Kidney glomerular epithelial cell (primary cell): ENCODE measurements around the gene EEF1B2.
A peak's percentile ranks its signal among the peaks of the same experiment; 100 is the strongest.
"Not testable (repeated sequence)": the region's sequence is repeated elsewhere in the genome, so short reads cannot be mapped to it uniquely, and the experiment has no call there.

ENCODE experiments used
- DNase-seq: peaks from one replicate; lab custom pipeline; 2025; lab: John Stamatoyannopoulos, UW

EEF1B2 gene

DNA sequence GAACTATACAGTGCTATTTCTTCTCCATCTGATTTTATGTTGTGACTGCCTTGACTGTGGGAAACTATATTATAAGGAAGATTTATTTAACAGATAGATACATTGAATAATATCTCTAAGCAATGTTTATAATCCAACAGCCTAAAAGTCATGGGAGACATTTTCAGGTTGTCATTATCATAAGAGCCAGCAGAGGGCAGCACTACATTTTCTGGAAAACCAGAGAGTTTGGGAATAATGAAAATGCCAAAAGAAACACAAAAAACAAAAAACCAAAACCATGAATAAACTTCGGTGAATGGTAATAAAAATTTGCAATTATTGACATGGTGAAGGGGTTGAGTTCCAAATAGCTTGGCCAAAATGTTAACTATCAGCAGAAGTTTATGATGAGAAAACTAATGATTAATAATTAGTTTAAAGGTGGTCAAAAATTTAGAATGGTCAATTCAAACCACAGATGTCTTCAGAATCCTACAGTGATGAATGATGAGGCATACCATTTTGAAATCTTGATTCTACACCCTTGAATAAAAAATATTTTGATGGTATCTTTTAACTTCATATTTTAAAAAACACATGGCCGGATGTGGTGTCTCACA lies 4.7 kb downstream of the EEF1B2 start:
- DNase-seq = peak; percentile 43

- not testable (repeated sequence) for DNase-seq
These were observed 8.5 kb downstream of the EEF1B2 start for GRCh38 chr2:206168230-206168629.

DNA sequence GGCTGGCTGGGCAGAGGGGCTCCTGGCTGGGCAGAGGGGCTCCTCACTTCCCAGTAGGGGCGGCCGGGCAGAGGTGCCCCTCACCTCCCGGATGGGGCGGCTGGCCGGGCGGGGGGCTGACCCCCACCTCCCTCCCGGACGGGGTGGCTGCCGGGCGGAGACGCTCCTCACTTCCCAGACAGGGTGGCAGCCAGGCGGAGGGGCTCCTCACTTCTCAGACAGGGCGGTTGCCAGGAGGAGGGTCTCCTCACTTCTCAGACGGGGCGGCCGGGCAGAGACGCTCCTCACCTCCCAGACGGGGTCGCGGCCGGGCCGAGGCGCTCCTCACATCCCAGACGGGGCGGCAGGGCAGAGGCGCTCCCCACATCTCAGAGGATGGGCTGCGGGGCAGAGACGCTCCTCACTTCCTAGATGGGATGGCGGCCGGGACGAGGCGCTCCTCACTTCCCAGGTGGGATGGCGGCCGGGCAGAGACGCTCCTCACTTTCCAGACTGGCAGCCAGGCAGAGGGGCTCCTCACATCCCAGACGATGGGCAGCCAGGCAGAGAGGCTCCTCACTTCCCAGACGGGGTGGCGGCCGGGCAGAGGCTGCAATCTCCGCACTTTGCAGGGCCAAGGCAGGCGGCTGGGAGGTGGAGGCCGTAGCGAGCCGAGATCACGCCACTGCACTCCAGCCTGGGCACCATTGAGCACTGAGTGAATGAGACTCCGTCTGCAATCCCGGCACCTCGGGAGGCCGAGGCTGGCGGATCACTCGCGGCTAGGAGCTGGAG lies 12.1 kb downstream of the EEF1B2 start:
- not testable (repeated sequence) for DNase-seq

DNA sequence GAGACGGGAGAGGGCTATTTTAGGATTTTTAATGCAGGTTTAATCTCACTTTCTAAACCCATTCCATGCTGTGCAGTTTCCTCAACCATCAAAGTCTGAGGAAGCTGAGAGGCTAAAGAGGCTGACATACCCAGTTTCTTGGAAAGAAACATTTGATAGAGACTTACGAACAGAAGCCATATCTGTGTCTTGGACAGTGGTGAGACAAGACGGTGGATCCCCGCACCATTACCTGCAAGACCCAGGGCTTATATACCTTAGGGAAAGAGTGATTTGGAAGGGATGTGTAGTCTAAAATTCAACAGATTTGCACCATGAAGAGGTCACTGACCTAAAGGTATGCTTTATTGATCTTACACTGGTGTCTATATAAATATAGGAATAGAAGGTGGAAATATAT lies 13.5 kb downstream of the EEF1B2 start:
- DNase-seq = no peak

GRCh38 chr2:206176121-206176520 lies 16.4 kb downstream of the EEF1B2 start:
- no peak for DNase-seq

- DNase-seq = no peak
These were observed 17.2 kb downstream of the EEF1B2 start for GRCh38 chr2:206176901-206177300.

DNA sequence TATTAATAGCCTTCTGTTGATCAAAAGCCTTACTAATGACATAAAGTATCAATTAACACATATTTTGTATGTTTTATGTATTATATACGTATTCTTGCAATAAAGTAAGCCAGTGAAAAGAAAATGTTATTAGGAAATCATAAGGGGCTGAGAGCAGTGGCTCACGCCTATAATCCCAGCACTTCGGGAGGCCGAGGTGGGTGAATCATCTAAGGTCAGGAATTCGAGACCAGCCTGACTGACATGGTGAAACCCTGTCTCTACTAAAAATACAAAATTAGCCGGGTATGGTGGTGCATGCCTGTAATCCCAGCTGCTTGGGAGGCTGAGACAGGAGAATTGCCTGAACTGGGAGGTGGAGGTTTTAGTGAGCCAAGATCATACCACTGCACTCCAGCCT lies 21.8 kb downstream of the EEF1B2 start:
- not testable (repeated sequence) for DNase-seq

GRCh38 chr2:206189691-206190090 lies 30.0 kb downstream of the EEF1B2 start:
- DNase-seq = no peak

DNA sequence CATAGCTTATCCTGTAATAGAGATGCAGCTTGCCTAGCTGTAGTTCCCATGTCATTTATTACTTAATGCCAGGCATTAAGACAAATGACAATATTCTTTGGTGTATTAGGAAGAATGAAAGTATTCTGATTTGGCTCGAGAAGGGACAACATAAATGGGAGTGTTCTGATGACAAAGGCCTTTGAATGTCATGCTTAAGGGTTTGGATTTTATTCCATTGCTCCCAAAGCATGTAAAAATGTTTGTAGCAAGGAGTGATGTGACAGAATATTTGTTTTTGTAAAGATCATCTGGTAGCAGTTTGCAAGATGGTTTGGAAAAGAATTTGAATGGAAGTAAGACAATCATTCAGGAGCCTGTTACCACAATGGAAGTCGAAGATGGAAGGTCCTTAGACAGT lies 30.4 kb downstream of the EEF1B2 start:
- no peak for DNase-seq

DNA sequence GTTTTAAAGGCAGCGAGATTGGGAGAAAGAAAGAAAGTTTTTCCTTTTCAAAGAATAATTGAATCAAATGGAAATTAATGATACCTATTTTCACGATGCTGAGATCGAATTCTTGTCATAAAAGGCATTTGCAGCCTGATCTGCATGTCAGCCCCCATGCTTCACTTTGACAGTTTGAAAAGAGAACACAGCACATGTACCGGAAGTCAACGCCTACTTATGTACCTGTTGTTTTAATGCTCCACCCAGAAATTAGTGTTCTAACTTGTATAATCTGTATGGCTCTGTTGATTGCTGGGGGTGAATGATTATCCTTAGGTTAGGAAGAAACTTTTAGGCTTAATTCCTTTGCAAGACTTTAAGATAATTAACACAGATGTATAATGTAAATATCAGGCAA lies 31.0 kb downstream of the EEF1B2 start:
- no peak for DNase-seq

DNA sequence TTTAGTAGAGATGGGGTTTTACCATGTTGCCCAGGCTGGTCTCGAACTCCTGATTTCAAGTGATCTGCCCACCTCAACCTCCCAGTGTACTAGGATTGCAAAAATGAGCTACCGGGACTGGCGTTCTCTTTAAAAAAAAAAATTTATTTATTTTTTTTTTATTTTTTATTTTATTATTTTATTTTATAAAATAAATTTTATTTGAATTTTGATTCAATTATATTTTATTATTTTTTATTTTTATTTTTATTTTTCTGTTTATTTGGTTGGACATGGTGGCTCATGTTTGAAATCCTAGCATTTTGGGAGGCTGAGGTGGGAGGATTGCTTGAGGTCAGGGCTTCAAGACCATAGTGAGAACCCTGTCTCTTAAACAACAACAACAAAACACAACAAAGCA lies 32.5 kb downstream of the EEF1B2 start:
- DNase-seq = no peak

- no peak for DNase-seq
These were observed 34.1 kb downstream of the EEF1B2 start for GRCh38 chr2:206193671-206194357.

DNA sequence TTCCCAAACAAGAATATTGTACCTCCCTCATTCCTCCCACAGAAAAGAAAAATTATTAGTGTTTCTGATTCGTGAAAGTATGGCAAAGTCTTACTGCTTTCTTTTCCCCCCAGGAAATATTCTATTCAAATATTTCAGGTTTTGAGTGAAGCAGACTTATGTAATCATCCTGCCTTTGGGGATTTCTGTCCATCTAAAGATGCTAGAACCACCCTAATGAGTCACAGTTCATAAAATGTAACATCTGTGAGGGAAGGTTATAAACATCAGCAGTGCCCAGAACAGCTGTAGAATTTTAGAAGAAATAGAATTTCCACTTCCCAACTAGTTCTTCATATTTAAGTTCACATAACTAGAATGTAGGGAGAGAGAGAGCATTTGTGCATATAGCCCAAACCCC lies 39.0 kb downstream of the EEF1B2 start:
- no peak for DNase-seq

GRCh38 chr2:206201075-206201848 lies 41.6 kb downstream of the EEF1B2 start:
- DNase-seq = no peak

DNA sequence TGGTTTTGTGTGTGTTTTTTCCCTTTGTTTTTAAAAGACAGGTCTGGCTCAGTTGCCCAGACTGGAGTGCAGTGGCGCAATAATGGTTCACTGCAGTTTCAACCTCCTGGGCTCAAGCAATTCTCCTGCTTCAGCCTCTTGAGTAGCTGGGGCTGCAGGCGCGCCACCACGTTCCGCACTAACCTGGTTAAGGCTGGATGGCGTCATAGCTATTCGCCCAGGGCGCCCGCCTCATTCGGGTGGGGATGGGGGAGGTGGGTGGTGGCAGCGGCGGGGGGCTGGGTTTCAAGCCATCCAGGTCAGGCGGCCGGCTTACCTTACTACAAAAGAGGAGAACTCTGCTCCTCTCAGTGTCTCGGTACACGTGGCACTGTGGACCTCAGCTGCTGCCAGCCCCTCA lies 42.8 kb downstream of the EEF1B2 start:
- no peak for DNase-seq

DNA sequence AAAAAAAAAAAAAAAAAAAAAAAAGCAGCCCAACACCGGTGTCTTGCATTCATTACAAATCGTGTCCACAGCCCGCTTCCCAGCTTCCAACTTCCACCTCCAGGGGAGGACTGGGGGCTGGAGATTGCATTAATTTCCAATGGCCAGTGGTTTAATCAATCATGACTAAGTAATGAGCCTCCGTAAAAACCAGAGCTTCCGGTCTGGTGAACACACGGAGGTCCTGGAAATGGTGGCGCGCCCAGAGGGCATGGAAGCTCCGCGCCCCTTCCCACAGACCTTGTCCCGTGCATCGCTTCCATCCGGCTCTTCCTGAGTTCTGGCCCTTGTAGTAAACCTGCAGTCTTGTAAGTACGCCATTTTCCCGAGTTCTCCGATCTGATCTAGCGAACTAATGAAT lies 43.6 kb downstream of the EEF1B2 start:
- no peak for DNase-seq

DNA sequence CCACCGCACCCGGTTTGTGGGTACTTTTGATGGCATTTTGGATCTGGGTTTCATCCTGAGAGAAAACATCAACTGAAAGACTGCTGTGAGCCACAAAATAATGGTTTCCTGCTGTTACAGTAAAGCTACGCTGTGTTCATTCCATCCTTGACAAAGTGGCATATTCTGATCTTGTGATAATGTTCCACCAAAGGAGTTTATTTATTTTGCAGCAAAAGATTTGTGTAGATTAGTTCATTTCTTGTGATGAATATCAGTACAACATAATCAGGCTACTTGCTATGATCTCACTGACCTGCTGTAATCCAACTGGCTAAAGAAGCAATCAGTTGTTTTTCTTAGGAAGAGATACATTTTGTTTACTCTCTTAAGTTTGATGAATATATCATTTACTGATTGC lies 45.0 kb downstream of the EEF1B2 start:
- DNase-seq = no peak

- not testable (repeated sequence) for DNase-seq
These were observed 47.6 kb downstream of the EEF1B2 start for GRCh38 chr2:206207316-206207715.

GRCh38 chr2:206208900-206209299 lies 49.2 kb downstream of the EEF1B2 start:
- no peak for DNase-seq

DNA sequence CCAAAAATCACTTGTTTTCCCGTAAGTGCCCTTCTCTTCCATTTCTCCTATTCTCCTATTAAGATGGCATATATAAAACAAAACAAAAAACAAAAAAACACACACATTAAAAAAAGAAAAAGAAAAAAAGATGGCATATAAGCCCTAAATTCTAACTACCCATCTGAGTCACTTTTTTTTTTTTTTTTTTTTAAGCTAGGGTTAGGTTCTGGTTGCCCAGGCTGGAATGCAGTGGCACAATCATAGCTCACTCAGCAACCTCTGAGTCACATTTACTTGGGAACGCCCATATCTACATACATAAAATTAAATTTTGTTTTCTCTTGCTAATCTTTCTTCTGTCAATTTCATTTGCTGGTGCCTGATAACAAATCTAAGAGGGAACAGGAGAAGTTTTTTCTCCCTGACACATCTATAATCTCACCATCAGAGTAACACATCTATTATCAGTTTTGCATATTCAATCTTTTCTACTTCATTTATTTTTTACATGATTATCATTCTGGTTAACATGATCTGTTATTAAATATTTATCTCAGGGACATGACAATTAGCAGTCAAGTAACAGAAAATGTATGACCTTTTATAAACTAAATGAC lies 52.1 kb downstream of the EEF1B2 start:
- no peak for DNase-seq
